ENCODE data around the gene WDR53. TPM values are rescaled to one million over a fixed set of nuclear protein-coding genes. Genes with fewer than 3 reads are reported as not detected.
"Not testable (repeated sequence)": the region's sequence is repeated elsewhere in the genome, so short reads cannot be mapped to it uniquely, and the experiment has no call there.

Gene WDR53
- polyA plus RNA-seq, 1 donor (not counting 4 experiments of a cell fraction or from before 2014, with no cell fraction given): 14.2 TPM

DNA sequence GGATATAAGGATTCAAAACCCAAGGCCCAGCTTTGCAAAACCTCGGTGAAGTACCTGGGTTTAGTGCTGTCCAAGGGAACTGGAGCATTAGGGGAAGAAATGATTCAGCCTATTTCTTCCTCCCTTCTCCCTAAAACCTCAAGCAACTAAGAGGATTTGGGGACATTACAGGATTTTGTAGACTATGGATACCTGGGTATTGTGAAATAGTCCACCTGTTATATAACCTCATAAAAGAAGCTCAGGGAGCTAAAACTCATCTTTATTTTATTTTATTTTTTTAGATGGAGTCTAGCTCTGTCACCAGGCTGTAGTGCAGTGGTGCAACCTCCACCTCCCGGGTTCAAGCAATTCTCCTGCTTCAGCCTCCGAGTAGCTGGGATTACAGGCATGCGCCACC is 44.5 kb downstream of the WDR53 start:
- Histone ChIP-seq H3K9me1 (ENCODE audit: control insufficient read depth, extremely low read depth, insufficient read depth, low read length) (no peaks in the 10 kb centered on the region), H4K20me1 (ENCODE audit: control insufficient read depth, extremely low read depth, insufficient read depth, low read length) (no peaks in the 10 kb centered on the region), H3K9ac (ENCODE audit: control insufficient read depth, extremely low read depth, insufficient read depth, low read length) (no peak overlapping the region), H3K27me3 (ENCODE audit: control insufficient read depth, extremely low read depth, insufficient read depth, low read length) (no peaks in the 10 kb centered on the region), H3K79me2 (ENCODE audit: control insufficient read depth, insufficient read depth, low read length) (no peaks in the 10 kb centered on the region), H3K4me1 (ENCODE audit: control insufficient read depth, extremely low read depth, insufficient read depth, low read length) (peaks cover 4% of the 10 kb centered on the region), H3K9me3 (ENCODE audit: control insufficient read depth, low read depth, low read length) (peaks cover 6% of the 10 kb centered on the region), H3K36me3 (ENCODE audit: control insufficient read depth in 2 of 2, extremely low read depth in 1 of 2, insufficient read depth in 2 of 2, low read length in 2 of 2) (no peaks in the 10 kb centered on the region), H2AFZ (ENCODE audit: control insufficient read depth, low read length) (no peak overlapping the region), H3K4me2 (ENCODE audit: control insufficient read depth, extremely low read depth, insufficient read depth, low read depth, low read length) (no peak overlapping the region), H3K27ac (ENCODE audit: control insufficient read depth, insufficient read depth, low read length) (no peak overlapping the region), H3K4me3 (ENCODE audit: control insufficient read depth in 2 of 3, extremely low read depth in 1 of 3, insufficient read depth in 2 of 3, low read depth in 1 of 3, low read length in 3 of 3) (no peak overlapping the region)
- FAIRE-seq (no peak), DNase-seq (ENCODE audit: low read depth, low spot score) (no peak)
- no peak for TF ChIP-seq EZH2 (IDR thresholded peaks at IDR 0.05; ENCODE audit: low read length)
- TF ChIP-seq, protein P1, sequence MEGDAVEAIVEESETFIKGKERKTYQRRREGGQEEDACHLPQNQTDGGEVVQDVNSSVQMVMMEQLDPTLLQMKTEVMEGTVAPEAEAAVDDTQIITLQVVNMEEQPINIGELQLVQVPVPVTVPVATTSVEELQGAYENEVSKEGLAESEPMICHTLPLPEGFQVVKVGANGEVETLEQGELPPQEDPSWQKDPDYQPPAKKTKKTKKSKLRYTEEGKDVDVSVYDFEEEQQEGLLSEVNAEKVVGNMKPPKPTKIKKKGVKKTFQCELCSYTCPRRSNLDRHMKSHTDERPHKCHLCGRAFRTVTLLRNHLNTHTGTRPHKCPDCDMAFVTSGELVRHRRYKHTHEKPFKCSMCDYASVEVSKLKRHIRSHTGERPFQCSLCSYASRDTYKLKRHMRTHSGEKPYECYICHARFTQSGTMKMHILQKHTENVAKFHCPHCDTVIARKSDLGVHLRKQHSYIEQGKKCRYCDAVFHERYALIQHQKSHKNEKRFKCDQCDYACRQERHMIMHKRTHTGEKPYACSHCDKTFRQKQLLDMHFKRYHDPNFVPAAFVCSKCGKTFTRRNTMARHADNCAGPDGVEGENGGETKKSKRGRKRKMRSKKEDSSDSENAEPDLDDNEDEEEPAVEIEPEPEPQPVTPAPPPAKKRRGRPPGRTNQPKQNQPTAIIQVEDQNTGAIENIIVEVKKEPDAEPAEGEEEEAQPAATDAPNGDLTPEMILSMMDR (optimal IDR thresholded peaks at IDR 0.05 in 1 of 3, IDR thresholded peaks at IDR 0.05 in 1 of 3, conservative IDR thresholded peaks at IDR 0.05 in 1 of 3; ENCODE audit: extremely low read depth in 1 of 3, insufficient read depth in 2 of 3, low read length in 3 of 3): no peak
- dilution Hi-C loops (cut with MboI; ENCODE audit: extremely low pct_ligation_motif_present, low sequenced_read_pairs): loop anchor here (25.0 kb wide), 1 partner anchor 262 kb away; no protein-coding TSS in a partner anchor

- H3K9ac ChIP-seq (ENCODE audit: control insufficient read depth, extremely low read depth, insufficient read depth, low read length); H3K9me1 ChIP-seq (ENCODE audit: control insufficient read depth, extremely low read depth, insufficient read depth, low read length); H3K4me2 ChIP-seq (ENCODE audit: control insufficient read depth, extremely low read depth, insufficient read depth, low read depth, low read length); H3K9me3 ChIP-seq (ENCODE audit: control insufficient read depth, low read depth, low read length); H4K20me1 ChIP-seq (ENCODE audit: control insufficient read depth, extremely low read depth, insufficient read depth, low read length); H3K36me3 ChIP-seq (ENCODE audit: control insufficient read depth in 2 of 2, extremely low read depth in 1 of 2, insufficient read depth in 2 of 2, low read length in 2 of 2); DNase-seq (ENCODE audit: low read depth, low spot score); H3K4me3 ChIP-seq (ENCODE audit: control insufficient read depth in 2 of 3, extremely low read depth in 1 of 3, insufficient read depth in 2 of 3, low read depth in 1 of 3, low read length in 3 of 3); H3K27ac ChIP-seq (ENCODE audit: control insufficient read depth, insufficient read depth, low read length); FAIRE-seq; H3K27me3 ChIP-seq (ENCODE audit: control insufficient read depth, extremely low read depth, insufficient read depth, low read length); H3K79me2 ChIP-seq (ENCODE audit: control insufficient read depth, insufficient read depth, low read length); H2AFZ ChIP-seq (ENCODE audit: control insufficient read depth, low read length); H3K4me1 ChIP-seq (ENCODE audit: control insufficient read depth, extremely low read depth, insufficient read depth, low read length): not testable (repeated sequence)
- dilution Hi-C loops (cut with MboI; ENCODE audit: extremely low pct_ligation_motif_present, low sequenced_read_pairs): loop anchor here (25.0 kb wide), 1 partner anchor 259 kb away; no protein-coding TSS in a partner anchor
These were observed 47.1 kb downstream of the WDR53 start for GRCh38 chr3:196521291-196521690.

DNA sequence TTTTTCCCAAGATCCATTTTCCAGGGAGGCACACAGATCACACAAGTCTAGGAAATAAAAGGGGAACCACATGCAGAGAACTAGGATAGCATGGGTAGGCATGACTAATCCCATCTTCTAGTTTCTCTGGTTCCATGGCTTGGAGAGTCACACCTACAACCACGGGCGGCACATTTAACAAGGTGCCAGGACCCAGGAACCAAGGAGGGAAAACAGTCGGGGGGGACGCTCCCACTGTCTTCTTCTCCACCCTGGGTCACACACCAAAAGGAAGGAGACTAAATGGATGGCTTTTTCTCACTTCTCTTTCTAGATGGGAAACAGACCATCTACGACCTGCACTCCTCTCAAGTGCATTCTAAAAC is 48.7 kb downstream of the WDR53 start:
- FAIRE-seq: no peak
- dilution Hi-C loops (cut with MboI; ENCODE audit: extremely low pct_ligation_motif_present, low sequenced_read_pairs): loop anchor here (25.0 kb wide), 1 partner anchor 257 kb away; no protein-coding TSS in a partner anchor

More for the DNA sequence above, 48.7 kb downstream of the WDR53 start:
- H3K9me1 ChIP-seq (ENCODE audit: control insufficient read depth, extremely low read depth, insufficient read depth, low read length): no peaks in the 10 kb centered on the region
- DNase-seq (ENCODE audit: low read depth, low spot score): no peak
- no peaks in the 10 kb centered on the region for H4K20me1 ChIP-seq (ENCODE audit: control insufficient read depth, extremely low read depth, insufficient read depth, low read length)
- no peaks in the 10 kb centered on the region for H3K4me1 ChIP-seq (ENCODE audit: control insufficient read depth, extremely low read depth, insufficient read depth, low read length)
- no peaks in the 10 kb centered on the region for H3K79me2 ChIP-seq (ENCODE audit: control insufficient read depth, insufficient read depth, low read length)
- no peak overlapping the region for H3K4me3 ChIP-seq (ENCODE audit: control insufficient read depth in 2 of 3, extremely low read depth in 1 of 3, insufficient read depth in 2 of 3, low read depth in 1 of 3, low read length in 3 of 3)
- TF ChIP-seq EZH2 (IDR thresholded peaks at IDR 0.05; ENCODE audit: low read length): no peak
- TF ChIP-seq, protein P1 (optimal IDR thresholded peaks at IDR 0.05 in 1 of 3, IDR thresholded peaks at IDR 0.05 in 1 of 3, conservative IDR thresholded peaks at IDR 0.05 in 1 of 3; ENCODE audit: extremely low read depth in 1 of 3, insufficient read depth in 2 of 3, low read length in 3 of 3): no peak
- H3K36me3 ChIP-seq (ENCODE audit: control insufficient read depth in 2 of 2, extremely low read depth in 1 of 2, insufficient read depth in 2 of 2, low read length in 2 of 2): no peaks in the 10 kb centered on the region
- H3K27ac ChIP-seq (ENCODE audit: control insufficient read depth, insufficient read depth, low read length): no peak overlapping the region
- H3K9ac ChIP-seq (ENCODE audit: control insufficient read depth, extremely low read depth, insufficient read depth, low read length): no peak overlapping the region
- H2AFZ ChIP-seq (ENCODE audit: control insufficient read depth, low read length): no peak overlapping the region
- H3K27me3 ChIP-seq (ENCODE audit: control insufficient read depth, extremely low read depth, insufficient read depth, low read length): no peaks in the 10 kb centered on the region
- peaks cover 9% of the 10 kb centered on the region for H3K9me3 ChIP-seq (ENCODE audit: control insufficient read depth, low read depth, low read length)
- no peak overlapping the region for H3K4me2 ChIP-seq (ENCODE audit: control insufficient read depth, extremely low read depth, insufficient read depth, low read depth, low read length)

All from keratinocyte (primary cell).